NCI-H1436 treated with DMSO at 0.1 percent for 48 hours (cell line): ENCODE results near the gene CADM2.

ENCODE experiments used
- DNase-seq: peaks from one replicate; lab custom pipeline; 2025; lab: John Stamatoyannopoulos, UW

Gene CADM2

GRCh38 chr3:84984429-84984828 is 25.6 kb downstream of the CADM2 start:
- no peak for DNase-seq

GRCh38 chr3:84985795-84986194 is 27.0 kb downstream of the CADM2 start:
- DNase-seq: no peak

- DNase-seq: no peak
These were observed 29.1 kb downstream of the CADM2 start for GRCh38 chr3:84987706-84988504.

GRCh38 chr3:84989102-84989501 is 30.3 kb downstream of the CADM2 start:
- DNase-seq: no peak

- DNase-seq: no peak
These were observed 32.7 kb downstream of the CADM2 start for GRCh38 chr3:84991422-84991900.

GRCh38 chr3:84993956-84994355 is 35.2 kb downstream of the CADM2 start:
- DNase-seq: no peak

GRCh38 chr3:84998545-84998944 is 39.8 kb downstream of the CADM2 start:
- no peak for DNase-seq

- DNase-seq: no peak
These were observed 44.7 kb downstream of the CADM2 start for GRCh38 chr3:85003479-85003878.

- no peak for DNase-seq
These were observed 45.4 kb downstream of the CADM2 start for GRCh38 chr3:85004147-85004546.

- DNase-seq: no peak
These were observed 47.2 kb downstream of the CADM2 start for GRCh38 chr3:85005946-85006345.

GRCh38 chr3:85007195-85008094 is 48.7 kb downstream of the CADM2 start:
- DNase-seq: no peak

GRCh38 chr3:85020828-85021227 is 62.0 kb downstream of the CADM2 start:
- no peak for DNase-seq

GRCh38 chr3:85030052-85030451 is 71.3 kb downstream of the CADM2 start:
- no peak for DNase-seq

GRCh38 chr3:85037203-85037602 is 78.4 kb downstream of the CADM2 start:
- DNase-seq: no peak

- no peak for DNase-seq
These were observed 82.2 kb downstream of the CADM2 start for GRCh38 chr3:85041001-85041400.

GRCh38 chr3:85041562-85042055 is 82.8 kb downstream of the CADM2 start:
- no peak for DNase-seq

- no peak for DNase-seq
These were observed 92.0 kb downstream of the CADM2 start for GRCh38 chr3:85050821-85051220.

- DNase-seq: no peak
These were observed 93.0 kb downstream of the CADM2 start for GRCh38 chr3:85051786-85052185.

GRCh38 chr3:85053626-85054025 is 94.8 kb downstream of the CADM2 start:
- DNase-seq: no peak

- no peak for DNase-seq
These were observed 95.8 kb downstream of the CADM2 start for GRCh38 chr3:85054579-85054978.

- DNase-seq: no peak
These were observed 110.1 kb downstream of the CADM2 start for GRCh38 chr3:85068911-85069310.

- DNase-seq: peak; percentile 7
These were observed 115.2 kb downstream of the CADM2 start for GRCh38 chr3:85074003-85074402.

GRCh38 chr3:85075663-85076062 is 116.9 kb downstream of the CADM2 start:
- DNase-seq: no peak
